ENCODE results near the gene MYH1. TPM values are rescaled to one million over a fixed set of nuclear protein-coding genes. Genes with fewer than 3 reads are reported as not detected.
"Not testable (repeated sequence)": the region's sequence is repeated elsewhere in the genome, so short reads cannot be mapped to it uniquely, and the experiment has no call there.

Gene MYH1
- total and polyA plus RNA-seq, 9 of the 15 experiments (the other 6 are each of a cell fraction or from before 2014, with no cell fraction given): not detected

DNA sequence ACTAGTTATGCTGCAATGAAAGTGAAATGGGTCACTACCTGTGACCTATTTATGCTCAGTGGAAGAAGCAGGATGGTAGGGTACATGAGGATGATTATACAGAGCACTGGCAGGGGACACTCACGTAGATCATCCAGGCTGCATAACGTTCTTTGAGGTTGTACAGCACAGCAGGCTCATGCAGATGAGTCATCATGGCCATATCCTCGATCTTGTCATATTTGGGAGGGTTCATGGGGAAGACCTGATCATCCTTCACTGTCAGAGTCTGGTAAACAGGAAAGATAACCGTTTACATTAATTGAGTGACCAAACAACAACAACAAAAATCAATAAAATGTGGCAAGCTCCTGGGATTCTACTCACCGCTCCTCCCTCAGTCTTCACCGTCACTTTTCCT, 29.0 kb upstream of the MYH1 start (continued):
- TF ChIP-seq THRB (CRISPR knock-in tag; conservative IDR thresholded peaks at IDR 0.05) (no peak), PHB (CRISPR knock-in tag; IDR thresholded peaks at IDR 0.05) (no peak), ZNF121 (CRISPR knock-in tag; conservative IDR thresholded peaks at IDR 0.05) (no peak), SRSF1 (IDR thresholded peaks at IDR 0.05; ENCODE audit: low read depth, low read length) (no peak), ESRRB (CRISPR knock-in tag; IDR thresholded peaks at IDR 0.05; ENCODE audit: borderline replicate concordance) (no peak), L3MBTL2 (IDR thresholded peaks at IDR 0.05) (no peak), KDM4B (IDR thresholded peaks at IDR 0.05; ENCODE audit: borderline replicate concordance in 2 of 2, low read depth in 1 of 2) (no peak), U2AF1 (optimal IDR thresholded peaks at IDR 0.05; ENCODE audit: low read depth, low read length) (no peak), NCOA6 (IDR thresholded peaks at IDR 0.05) (no peak), ZNF76 (CRISPR knock-in tag; IDR thresholded peaks at IDR 0.05; ENCODE audit: borderline replicate concordance) (no peak), ESRRA (IDR thresholded peaks at IDR 0.05; ENCODE audit: borderline replicate concordance, low read depth) (no peak), DMBX1 (CRISPR knock-in tag; IDR thresholded peaks at IDR 0.05; ENCODE audit: borderline replicate concordance) (no peak)
- TF ChIP-seq, protein P1, sequence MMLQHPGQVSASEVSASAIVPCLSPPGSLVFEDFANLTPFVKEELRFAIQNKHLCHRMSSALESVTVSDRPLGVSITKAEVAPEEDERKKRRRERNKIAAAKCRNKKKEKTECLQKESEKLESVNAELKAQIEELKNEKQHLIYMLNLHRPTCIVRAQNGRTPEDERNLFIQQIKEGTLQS (IDR thresholded peaks at IDR 0.05): peak; percentile 76
- TF ChIP-seq, protein P1 (CRISPR knock-in tag; conservative IDR thresholded peaks at IDR 0.05): no peak
- TF ChIP-seq, protein P2, sequence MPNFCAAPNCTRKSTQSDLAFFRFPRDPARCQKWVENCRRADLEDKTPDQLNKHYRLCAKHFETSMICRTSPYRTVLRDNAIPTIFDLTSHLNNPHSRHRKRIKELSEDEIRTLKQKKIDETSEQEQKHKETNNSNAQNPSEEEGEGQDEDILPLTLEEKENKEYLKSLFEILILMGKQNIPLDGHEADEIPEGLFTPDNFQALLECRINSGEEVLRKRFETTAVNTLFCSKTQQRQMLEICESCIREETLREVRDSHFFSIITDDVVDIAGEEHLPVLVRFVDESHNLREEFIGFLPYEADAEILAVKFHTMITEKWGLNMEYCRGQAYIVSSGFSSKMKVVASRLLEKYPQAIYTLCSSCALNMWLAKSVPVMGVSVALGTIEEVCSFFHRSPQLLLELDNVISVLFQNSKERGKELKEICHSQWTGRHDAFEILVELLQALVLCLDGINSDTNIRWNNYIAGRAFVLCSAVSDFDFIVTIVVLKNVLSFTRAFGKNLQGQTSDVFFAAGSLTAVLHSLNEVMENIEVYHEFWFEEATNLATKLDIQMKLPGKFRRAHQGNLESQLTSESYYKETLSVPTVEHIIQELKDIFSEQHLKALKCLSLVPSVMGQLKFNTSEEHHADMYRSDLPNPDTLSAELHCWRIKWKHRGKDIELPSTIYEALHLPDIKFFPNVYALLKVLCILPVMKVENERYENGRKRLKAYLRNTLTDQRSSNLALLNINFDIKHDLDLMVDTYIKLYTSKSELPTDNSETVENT (CRISPR knock-in tag; IDR thresholded peaks at IDR 0.05): no peak
- TF ChIP-seq, protein P3, sequence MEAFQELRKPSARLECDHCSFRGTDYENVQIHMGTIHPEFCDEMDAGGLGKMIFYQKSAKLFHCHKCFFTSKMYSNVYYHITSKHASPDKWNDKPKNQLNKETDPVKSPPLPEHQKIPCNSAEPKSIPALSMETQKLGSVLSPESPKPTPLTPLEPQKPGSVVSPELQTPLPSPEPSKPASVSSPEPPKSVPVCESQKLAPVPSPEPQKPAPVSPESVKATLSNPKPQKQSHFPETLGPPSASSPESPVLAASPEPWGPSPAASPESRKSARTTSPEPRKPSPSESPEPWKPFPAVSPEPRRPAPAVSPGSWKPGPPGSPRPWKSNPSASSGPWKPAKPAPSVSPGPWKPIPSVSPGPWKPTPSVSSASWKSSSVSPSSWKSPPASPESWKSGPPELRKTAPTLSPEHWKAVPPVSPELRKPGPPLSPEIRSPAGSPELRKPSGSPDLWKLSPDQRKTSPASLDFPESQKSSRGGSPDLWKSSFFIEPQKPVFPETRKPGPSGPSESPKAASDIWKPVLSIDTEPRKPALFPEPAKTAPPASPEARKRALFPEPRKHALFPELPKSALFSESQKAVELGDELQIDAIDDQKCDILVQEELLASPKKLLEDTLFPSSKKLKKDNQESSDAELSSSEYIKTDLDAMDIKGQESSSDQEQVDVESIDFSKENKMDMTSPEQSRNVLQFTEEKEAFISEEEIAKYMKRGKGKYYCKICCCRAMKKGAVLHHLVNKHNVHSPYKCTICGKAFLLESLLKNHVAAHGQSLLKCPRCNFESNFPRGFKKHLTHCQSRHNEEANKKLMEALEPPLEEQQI (IDR thresholded peaks at IDR 0.05): no peak

DNA sequence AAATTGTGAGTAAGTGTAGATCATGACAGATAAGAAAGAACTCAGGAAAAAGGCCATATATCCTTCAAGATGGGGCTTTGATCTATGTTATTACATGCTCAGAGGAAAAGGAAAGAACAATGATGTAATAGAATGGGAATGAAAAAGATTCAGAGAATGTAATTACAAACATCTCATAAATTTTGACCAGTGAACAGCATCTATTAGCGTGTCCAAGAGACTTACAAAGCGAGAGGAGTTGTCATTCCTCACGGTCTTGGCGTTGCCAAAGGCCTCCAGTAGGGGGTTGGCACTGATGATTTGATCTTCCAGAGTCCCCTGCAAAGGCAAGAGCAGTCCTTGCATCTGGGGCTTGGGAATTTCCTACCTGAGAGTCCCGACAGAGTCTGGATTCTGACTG, 25.1 kb upstream of the MYH1 start:
- BruUV-seq (replicated peaks); H3K9me1 ChIP-seq (ENCODE audit: control insufficient read depth, insufficient read depth, low read length); H3K4me3 ChIP-seq; H3K9ac ChIP-seq (ENCODE audit: insufficient read depth in 1 of 2, low read depth in 2 of 2, low read length in 2 of 2); H2AFZ ChIP-seq (ENCODE audit: low read depth, low read length); H3K27me3 ChIP-seq (ENCODE audit: control insufficient read depth in 2 of 2, insufficient read depth in 2 of 2, low read length in 2 of 2); H3K79me2 ChIP-seq (ENCODE audit: control insufficient read depth, insufficient read depth, low read length); CTCF ChIA-PET (ENCODE audit: low intra/inter-chr PET ratio); H3K36me3 ChIP-seq (ENCODE audit: control insufficient read depth, insufficient read depth, low read length); FAIRE-seq; H3K9me3 ChIP-seq (replicated peaks; ENCODE audit: control insufficient read depth, insufficient read depth, low read depth, low read length); DNase-seq (ENCODE audit: extremely low read depth in 1 of 4, low spot score in 3 of 4); in situ Hi-C loops (cut with MboI); POLR2A ChIA-PET; H3K4me1 ChIP-seq (replicated peaks in 1 of 2; ENCODE audit: control insufficient read depth in 2 of 2, insufficient read depth in 2 of 2, low read length in 2 of 2); intact Hi-C loops (cut with micrococcal nuclease); H3K27ac ChIP-seq (ENCODE audit: extremely low read depth, low read depth, low read length); H3K4me2 ChIP-seq (ENCODE audit: insufficient read depth, low read length); H4K20me1 ChIP-seq (replicated peaks; ENCODE audit: control insufficient read depth, insufficient read depth, low read length); ATAC-seq: not testable (repeated sequence)
- WGBS (ENCODE audit: insufficient coverage, low coverage, missing lambda C conversion rate): 0% methylated on average over 3 of the region's 5 CpGs
